Suppressor macrophage (primary cell): ENCODE measurements around the gene CMSS1.
"Not testable (repeated sequence)": the region's sequence is repeated elsewhere in the genome, so short reads cannot be mapped to it uniquely, and the experiment has no call there.

Source experiments
- DNase-seq, 4 experiments: peaks; one replicate each; pipeline ENCODE4 v3.0.0-alpha.2; 2020 to 2022

The CMSS1 gene

DNA sequence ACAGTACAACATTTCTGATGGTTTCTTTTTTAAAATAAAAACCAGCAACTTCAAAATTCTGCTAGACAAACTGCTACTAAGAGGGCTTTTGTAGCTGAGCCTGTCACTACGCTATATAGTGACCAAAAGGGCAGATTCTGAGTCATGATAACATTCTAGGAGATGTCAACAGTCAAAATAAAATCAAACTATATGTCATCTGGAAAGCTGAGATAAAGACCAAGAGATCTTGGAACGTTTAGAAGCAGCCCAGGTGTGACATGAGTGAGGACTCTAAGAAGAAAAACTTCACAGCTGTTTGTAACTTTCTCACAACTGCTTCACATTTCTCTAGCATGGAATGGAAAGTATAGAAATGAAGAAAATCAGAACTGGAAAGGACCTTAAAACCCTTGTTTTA lies 212.0 kb downstream of the CMSS1 start:
- no peak for DNase-seq

DNA sequence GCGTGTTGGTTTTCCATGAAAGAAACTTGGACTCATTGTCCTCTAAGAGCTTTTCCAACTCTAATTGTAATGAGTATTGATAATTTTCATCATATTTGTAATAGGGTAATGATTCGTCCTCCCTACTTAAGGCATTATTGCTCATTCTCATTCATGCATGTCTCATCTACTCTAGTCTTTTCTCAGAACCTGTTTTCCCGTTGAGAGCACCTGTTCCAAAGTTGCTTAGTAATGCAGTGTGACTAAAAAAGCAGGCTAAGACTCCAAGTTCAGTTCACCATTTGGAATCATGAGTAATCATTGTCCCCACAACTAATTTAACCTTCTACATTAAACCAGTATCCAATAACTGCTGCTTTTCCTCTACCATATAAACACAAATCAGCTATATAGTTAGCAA lies 212.7 kb downstream of the CMSS1 start:
- no peak for DNase-seq

DNA sequence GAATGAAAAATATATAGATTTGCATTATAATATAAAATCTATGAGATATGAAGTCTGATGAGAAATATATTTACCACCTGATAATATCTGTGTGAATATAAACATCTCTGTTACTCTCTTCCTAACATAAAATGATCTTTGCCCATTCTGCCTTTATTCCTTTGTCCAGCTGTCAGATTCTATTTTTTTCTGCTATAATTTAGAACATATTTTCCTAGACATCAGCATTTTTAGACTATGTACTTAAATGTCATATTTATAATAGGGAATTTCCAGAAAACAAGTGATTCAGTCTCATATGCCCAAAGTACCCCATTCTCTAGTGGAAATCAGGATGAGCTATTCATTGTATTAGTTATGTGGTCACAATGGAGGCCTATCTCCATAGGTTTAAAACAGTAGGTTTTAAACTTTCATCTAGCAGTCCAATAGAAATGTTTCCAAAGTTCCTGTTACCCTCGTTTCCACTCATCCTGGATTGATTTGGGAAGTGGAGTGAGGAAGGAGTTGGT lies 213.3 kb downstream of the CMSS1 start:
- peak in 3 of 4 experiments; percentile 3 to 58 (median 34) for DNase-seq

GRCh38 chr3:100032243-100032642 lies 214.6 kb downstream of the CMSS1 start:
- DNase-seq, result no peak

DNA sequence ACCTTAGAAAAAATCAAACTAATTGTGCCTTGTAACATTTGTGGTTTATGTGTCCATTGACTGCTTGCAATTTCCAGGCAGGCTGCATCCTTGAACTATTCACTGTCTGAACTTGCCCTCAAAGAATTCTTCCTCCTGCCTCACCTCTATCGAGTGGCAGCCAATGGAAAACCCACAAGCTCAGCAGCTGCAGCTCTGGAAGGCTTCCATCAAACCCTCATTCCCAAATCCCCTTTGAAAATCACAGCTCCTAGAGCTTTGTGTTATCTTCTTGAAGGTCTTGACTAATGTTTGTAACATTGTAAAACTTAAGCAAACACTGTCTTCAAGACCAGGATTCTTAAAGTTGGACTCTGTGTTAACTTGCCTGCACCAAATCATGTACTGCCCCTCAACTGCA lies 215.5 kb downstream of the CMSS1 start:
- DNase-seq, result no peak

DNA sequence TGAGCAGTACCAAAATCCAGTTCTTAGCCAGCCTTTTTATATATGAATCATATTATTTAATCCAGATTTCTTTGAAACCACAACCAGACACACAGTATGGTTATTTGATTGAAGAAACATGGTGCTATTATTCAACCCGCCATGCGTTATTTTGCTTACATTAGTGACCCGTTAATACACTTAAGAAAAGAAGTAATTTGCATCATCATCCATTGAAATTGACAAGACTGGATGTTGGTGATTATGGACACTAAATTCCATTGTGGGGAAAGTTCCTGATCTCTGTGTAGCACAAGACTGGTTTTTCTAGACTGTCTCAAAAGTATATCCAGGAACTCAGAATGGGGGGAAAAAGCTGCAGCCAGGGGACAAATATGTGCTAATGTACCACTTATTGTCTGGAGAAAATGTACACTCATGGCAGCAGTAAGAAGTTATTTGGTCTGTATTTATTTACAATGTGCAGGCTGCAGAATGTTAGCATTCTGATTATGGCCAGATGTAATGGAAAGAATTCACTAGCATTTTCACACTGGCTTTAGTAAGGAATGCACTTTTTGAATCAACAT lies 216.3 kb downstream of the CMSS1 start:
- DNase-seq, result no peak

GRCh38 chr3:100039075-100039474 lies 221.4 kb downstream of the CMSS1 start:
- no peak for DNase-seq

DNA sequence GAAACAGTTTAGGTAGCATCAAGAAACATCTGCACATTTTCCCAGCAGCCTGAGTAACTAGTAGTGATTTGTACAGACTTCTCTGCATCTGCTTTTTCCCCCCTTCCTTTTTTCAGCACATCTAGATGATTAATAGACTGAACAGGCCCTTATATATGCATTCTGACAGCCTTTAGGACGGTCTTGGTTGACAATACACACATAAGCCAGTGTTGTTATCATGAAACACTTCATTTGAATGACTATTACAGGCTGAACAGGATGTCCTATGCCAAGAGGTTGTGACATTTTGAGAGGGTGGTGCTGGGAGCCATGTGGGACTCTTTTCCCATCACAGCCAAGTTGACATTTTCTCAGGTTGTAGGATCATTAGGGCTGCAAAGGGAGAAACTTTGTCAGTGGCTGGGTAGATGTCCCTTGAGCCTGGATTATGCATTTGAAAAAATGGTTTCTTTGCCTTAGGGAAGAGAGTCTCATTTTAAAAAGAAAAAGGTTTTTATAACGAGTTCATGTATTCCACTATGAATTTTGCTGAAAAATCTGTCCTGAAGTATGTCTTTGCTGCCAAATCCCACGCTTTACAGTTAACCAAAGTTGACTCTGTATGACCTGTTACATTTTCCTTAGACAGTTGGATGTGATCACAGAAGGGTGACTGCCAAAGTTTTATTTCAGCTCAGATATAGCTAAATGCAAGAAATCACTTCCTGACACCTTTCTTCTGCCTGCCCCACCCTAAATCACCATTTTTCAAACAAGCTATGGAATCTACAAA lies 223.0 kb downstream of the CMSS1 start:
- no peak for DNase-seq

DNA sequence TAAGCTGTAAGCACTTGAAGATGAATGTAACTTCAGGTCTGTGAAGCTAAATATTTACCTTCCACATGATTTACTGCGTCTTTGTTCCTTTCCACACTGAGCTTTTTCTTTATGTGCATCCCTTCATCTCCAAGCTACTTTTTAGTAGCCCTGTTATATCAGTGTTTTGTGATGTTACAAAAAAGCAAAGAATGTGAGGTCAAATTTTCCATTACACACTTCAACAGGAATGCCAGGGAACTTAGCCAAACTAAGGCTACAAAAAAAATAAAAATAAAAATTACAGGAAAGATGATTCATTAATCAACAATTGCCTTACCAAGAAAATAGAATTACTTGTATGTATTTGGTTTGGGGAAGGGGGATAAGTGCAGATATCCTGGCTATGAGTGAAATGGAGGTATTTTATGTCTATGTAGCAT lies 223.7 kb downstream of the CMSS1 start:
- no peak for DNase-seq

- no peak for DNase-seq
These were observed 224.7 kb downstream of the CMSS1 start for GRCh38 chr3:100042166-100042981.

- DNase-seq, result peak in 2 of 4 experiments; percentile 39 to 42
These were observed 225.6 kb downstream of the CMSS1 start for GRCh38 chr3:100043271-100043670.

DNA sequence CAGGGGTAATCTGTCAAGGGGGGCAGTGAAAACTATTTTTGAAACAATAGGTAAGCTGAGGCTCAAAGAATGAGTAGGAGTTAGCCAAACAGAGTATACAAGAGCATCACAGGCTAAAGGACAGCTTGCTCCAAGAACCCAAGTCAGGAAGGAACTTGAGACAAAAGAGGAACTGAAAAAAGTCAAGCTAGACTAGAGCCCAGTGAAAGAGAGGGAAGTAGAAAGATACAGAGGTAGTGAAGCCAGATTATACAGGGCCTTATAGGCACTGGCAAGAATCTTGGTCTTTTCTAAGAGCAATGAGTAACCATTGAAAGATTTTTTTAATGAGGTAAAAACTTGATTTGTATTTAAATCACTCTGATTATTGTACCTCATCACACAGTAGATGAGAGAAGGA lies 226.7 kb downstream of the CMSS1 start:
- DNase-seq, result peak; percentile 61 to 89 (median 77)

GRCh38 chr3:100045696-100046095 lies 228.0 kb downstream of the CMSS1 start:
- DNase-seq, result peak; percentile 57 to 68 (median 66)

DNA sequence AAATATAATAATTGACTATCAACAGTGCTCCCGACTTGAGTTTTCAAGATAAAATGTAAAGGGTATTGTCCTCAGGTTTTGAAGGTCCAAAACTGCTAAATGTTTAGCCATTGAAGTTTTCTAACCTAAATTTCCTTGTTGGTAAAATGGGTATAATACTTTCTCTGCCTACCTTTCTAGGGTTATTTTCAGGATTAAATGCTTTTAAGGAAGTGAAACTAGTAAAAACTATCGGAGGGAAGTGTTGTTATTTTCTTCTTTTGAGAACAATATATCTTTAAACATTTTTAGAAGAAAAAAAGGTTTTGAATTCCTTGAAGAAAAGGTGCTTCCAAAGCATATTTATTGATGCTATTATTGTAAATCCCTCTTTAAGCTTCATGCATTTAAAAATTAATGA lies 229.3 kb downstream of the CMSS1 start:
- peak in 2 of 4 experiments; percentile 29 to 51 for DNase-seq

GRCh38 chr3:100047455-100048141 lies 229.9 kb downstream of the CMSS1 start:
- DNase-seq, result peak; percentile 47 to 74 (median 70)

GRCh38 chr3:100048248-100048647 lies 230.6 kb downstream of the CMSS1 start:
- DNase-seq, result no peak

- not testable (repeated sequence) for DNase-seq
These were observed 233.9 kb downstream of the CMSS1 start for GRCh38 chr3:100051513-100051912.

DNA sequence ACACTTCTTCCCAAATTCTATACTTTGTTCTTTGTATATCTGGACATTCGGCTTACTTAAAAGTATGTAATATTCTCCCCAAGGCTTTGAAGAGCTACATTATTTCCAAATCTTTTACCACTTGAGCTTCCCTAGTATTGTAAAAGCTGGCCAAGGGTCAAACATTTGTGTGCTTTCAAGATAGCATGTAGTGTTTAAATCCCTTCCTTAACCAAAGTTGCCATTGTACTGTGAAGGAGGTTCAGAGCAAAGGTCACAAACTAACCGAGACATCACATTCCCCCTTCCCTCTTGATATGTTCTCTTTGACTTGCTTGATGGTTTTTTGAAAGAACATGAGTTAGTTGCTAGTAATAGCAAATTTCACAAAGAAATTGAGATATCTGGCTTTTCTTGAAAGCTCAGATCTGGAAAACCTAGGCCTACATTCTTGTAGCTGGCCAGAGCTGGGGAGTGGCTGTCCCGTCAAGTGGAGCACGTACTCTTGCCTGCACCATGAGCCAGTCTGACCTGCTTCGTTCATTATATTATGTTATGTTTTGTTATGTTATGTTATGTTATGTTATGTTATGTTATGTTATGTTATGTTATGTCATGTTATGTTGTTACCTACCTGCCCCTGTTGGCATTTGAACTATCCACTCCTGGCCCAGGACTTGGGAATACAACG lies 236.4 kb downstream of the CMSS1 start:
- no peak for DNase-seq

DNA sequence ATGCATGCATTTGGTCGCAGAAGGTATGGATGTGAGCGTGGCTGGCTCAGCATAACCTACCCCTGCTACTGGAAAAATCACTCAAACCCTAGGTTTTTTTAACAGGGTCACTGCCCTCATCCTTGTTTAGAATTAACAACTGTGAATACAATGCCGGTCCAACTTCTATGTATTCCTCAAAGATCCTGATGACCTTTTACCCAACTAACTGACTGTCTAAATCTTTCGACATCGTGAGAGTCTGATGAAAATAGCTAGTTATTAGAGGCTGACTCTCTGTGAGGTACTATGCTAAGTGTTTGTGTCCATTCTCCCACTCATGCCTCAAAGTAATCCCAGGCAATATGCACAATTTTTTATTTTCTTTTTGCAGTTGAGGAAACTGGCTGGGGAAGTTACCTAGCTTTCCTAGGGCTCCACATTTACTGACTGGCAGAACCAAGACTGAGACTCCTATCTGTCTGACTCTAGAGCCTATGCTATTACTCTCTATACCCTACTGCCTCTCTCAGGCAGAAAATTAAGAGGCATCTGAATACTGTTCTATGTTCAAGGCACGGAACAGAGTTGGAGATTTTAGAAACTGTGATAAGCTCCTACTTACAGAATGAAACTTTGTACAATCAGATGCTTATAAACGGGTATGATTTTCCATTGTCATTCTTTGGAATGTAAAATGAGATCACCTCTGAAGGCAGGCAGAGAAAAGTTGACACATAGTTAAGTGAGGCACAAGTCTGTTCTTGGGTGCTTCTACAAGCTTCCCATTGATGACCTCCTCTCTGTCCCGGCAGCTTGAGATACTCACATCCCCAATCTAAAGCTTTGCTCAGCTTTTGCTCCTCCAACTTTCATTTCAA lies 240.3 kb downstream of the CMSS1 start:
- no peak for DNase-seq

- no peak for DNase-seq
These were observed 241.8 kb downstream of the CMSS1 start for GRCh38 chr3:100059472-100059871.
